Omental fat pad (tissue), 4 donors: ENCODE measurements around the gene NEK6. TPM values are rescaled to one million over a fixed set of nuclear protein-coding genes. Genes with fewer than 3 reads are reported as not detected.
A peak's percentile ranks its signal among the peaks of the same experiment; 100 is the strongest.

ENCODE experiments used
- ATAC-seq: fragments of 150-250 bp; one replicate; pipeline ENCODE4 v1.9.1; 2016; ENCODE audit warnings: mild to moderate bottlenecking, moderate library complexity; ENCODE audit not compliant: low FRiP score
- DNase-seq: peaks from one replicate; pipeline ENCODE4 v3.0.0-alpha.2; 2019; ENCODE audit warnings: low spot score
- total RNA-seq, 4 donors: library from RNA; depleted of rRNA; stranded (reverse); fragments of >200 nt; gene quantifications; one replicate each; pipeline ENCODE4 v1.1.0, GENCODE V29; 2016
- TF ChIP-seq, protein P1 (sequence below), 3 donors: fragments of 450-650 bp; IDR thresholded peaks; one replicate each; pipeline ENCODE4 v1.5.1; 2016 to 2017; ENCODE audit warnings: antibody characterized with exemption in 3 of 3, mild to moderate bottlenecking in 3 of 3, moderate library complexity in 2 of 3

Gene NEK6
- total RNA-seq, 4 donors from 2014 or later, result 11.8 to 52.1 (median 29.0) TPM

DNA sequence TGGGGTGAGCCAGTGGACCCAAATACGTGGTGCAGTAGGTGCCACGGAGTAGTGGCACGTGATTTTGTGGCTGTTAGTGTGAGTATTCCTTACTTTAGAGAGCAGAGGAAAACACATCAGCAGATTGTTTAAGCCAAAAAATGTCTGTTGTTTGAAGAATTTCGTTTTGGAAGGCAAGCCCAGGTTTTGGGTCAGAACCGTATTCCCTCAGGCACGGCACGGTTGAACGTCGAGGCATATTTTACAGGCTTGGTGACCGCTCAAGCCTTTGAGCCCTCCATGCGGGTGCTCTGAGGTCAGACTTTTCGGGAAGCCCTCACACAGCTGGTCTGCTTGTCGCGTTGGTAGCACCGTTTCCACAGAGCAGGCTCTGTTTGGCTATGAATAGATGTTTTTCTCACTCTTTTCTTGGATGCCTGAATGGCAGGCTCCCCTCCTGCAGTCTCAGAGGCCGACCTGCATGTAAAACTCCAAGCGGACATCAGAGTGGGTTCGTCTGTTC, 27.2 kb downstream of the NEK6 start:
- ATAC-seq (no peak), DNase-seq (no peak)
- TF ChIP-seq, protein P1, sequence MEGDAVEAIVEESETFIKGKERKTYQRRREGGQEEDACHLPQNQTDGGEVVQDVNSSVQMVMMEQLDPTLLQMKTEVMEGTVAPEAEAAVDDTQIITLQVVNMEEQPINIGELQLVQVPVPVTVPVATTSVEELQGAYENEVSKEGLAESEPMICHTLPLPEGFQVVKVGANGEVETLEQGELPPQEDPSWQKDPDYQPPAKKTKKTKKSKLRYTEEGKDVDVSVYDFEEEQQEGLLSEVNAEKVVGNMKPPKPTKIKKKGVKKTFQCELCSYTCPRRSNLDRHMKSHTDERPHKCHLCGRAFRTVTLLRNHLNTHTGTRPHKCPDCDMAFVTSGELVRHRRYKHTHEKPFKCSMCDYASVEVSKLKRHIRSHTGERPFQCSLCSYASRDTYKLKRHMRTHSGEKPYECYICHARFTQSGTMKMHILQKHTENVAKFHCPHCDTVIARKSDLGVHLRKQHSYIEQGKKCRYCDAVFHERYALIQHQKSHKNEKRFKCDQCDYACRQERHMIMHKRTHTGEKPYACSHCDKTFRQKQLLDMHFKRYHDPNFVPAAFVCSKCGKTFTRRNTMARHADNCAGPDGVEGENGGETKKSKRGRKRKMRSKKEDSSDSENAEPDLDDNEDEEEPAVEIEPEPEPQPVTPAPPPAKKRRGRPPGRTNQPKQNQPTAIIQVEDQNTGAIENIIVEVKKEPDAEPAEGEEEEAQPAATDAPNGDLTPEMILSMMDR (IDR thresholded peaks at IDR 0.05), result no peak

- DNase-seq, result no peak
- TF ChIP-seq, protein P1 (IDR thresholded peaks at IDR 0.05), result no peak
- ATAC-seq, result no peak
These were observed 27.7 kb downstream of the NEK6 start for GRCh38 chr9:124285490-124285889.

DNA sequence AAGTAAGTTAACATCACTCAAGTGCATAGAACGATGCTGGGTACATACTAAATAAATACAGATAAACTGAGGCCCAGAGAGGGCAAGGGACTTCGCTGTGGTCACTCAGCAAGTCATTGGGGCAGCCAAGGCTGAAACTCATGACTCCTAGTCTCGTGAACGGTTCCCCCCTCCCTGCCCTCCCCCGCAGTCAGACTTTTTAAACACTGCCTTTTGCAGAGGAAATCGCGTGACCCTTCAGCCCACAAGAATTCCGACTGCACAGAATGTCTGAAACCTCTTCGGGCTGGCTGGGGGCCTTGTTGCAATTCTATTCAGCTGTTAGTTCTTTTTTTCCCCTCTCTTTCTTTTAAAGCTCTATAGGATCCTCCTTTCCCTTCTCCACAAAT, 28.1 kb downstream of the NEK6 start:
- DNase-seq (peak; percentile 39), ATAC-seq (peak; percentile 32)
- TF ChIP-seq, protein P1 (IDR thresholded peaks at IDR 0.05), result no peak

GRCh38 chr9:124286292-124286931, 28.7 kb downstream of the NEK6 start:
- TF ChIP-seq, protein P1 (IDR thresholded peaks at IDR 0.05), result no peak
- DNase-seq (no peak), ATAC-seq (no peak)

GRCh38 chr9:124290053-124290591, 32.4 kb downstream of the NEK6 start:
- ATAC-seq (no peak), DNase-seq (no peak)
- TF ChIP-seq, protein P1 (IDR thresholded peaks at IDR 0.05), result no peak

- ATAC-seq (no peak), DNase-seq (no peak)
- TF ChIP-seq, protein P1 (IDR thresholded peaks at IDR 0.05), result no peak
These were observed 33.2 kb downstream of the NEK6 start for GRCh38 chr9:124290743-124291554.
